Smooth muscle cell of bladder (primary cell): ENCODE results near the gene DLG3. TPM values are rescaled to one million over a fixed set of nuclear protein-coding genes. Genes with fewer than 3 reads are reported as not detected.

Experiments used
- total RNA-seq: library from RNA; depleted of rRNA; stranded (reverse); fragments of >200 nt; gene quantifications from 2 replicates; pipeline ENCODE4 v1.2.3, GENCODE V29; 2014

DLG3 gene
- total RNA-seq: 16.7 and 20.8 TPM in 2 replicates

DNA sequence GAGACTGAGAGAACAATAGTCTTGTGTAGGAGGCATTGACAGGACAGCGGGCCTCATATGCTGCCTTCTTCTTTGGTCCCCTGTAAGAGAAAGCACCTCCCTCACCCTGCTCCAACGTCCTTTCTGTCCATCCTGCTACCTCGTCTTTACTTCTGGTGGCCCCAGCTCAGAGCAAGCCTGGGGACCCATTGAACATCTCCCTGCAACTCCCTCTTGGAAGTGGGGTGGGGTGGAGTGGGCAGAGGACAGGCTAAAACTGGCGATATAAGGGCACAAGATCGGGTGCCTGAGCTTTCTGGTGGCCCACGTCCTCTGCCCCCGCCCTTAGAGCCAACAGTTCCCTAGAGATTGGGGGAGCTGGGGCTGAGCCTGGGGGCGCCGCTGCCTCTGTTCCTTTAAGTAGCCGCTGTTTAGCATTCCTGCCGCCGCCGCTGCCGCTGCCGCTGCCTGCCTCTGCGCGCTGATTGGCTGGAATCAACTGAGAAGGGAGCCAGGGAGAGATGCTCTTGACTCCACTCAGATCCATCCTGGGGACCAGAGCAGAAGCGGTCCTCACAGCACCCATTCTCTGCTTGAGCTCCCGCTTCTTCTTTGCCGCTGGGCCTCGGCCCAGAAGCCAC is at the start of gene DLG3:
Gene DLG3, plus strand, starts transcription at position 510 of the 620 bp plus-strand sequence. CDS start 367 bp downstream, outside the sequence.

DNA sequence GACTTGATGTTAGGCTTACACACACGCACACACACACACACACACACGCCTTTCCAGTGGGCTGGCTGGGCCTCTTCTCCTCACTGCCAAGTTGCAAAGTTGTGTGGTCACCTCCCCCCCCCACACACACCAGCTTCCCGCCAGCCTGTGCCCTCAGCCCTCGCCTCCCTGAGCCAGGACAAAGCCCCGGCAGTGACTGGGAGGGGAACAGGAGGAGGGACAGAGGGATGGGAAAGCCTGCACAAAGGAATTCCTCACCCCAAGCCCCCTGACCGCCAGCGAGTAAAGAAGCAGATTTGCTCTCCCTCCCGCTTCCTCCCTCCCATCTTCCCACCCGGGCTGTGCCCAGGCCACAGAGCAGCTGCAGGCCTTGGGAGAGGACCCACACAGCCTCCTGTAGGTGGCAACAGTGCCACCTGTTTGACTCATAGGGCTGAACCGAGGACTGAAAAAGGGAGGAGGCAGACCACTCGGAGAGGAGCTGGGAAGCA is 21.7 kb upstream of the DLG3 start, which contains the start of gene GDPD2:
Gene GDPD2, plus strand, starts transcription at position 464 of the 491 bp plus-strand sequence. CDS start 1,671 bp downstream, outside the sequence.

Other genes starting within 250 kb of the DLG3 start
- gene AWAT1, start 210.2 kb upstream of the DLG3 start, total RNA-seq: not detected in 2 replicates
- under 0.01 and 0.18 TPM in 2 replicates for gene P2RY4, start 184.6 kb upstream of the DLG3 start, total RNA-seq
- gene ARR3, start 176.5 kb upstream of the DLG3 start, total RNA-seq: not detected in 2 replicates
- gene RAB41, start 162.7 kb upstream of the DLG3 start, total RNA-seq: not detected in 2 replicates
- 37.8 and 40.5 TPM in 2 replicates for gene PDZD11, start 154.9 kb upstream of the DLG3 start, total RNA-seq
- gene KIF4A, start 154.7 kb upstream of the DLG3 start, total RNA-seq: 1.6 and 1.8 TPM in 2 replicates
- not detected in 2 replicates for gene GDPD2, start 21.5 kb upstream of the DLG3 start, total RNA-seq